Lower leg skin (tissue), 3 donors: Measurements from ENCODE around the gene ETS1.

Experiments
- CTCF ChIP-seq, 3 donors: fragments of 450-650 bp; IDR thresholded peaks; one replicate each; pipeline ENCODE4 v1.5.1; 2016; ENCODE audit warnings: antibody characterized with exemption in 3 of 3, mild to moderate bottlenecking in 3 of 3, moderate library complexity in 2 of 3
- POLR2A ChIP-seq, 2 donors: fragments of 450-650 bp; IDR thresholded peaks; one replicate each; pipeline ENCODE4 v1.6.1; 2016 to 2017; ENCODE audit warnings: antibody characterized with exemption in 2 of 2, mild to moderate bottlenecking in 1 of 2, moderate library complexity in 1 of 2

- TF ChIP-seq CTCF (IDR thresholded peaks at IDR 0.05) = no peak
- no peak for TF ChIP-seq POLR2A (IDR thresholded peaks at IDR 0.05)
Measured at GRCh38 chr11:128465531-128465930, 121.8 kb downstream of the ETS1 start.
